HAP-1 (cell line): Measurements from ENCODE around the gene KCNMA1.

Experiments used
- DNase-seq, 2 experiments: peaks; one replicate each; pipeline ENCODE4 v3.0.0-alpha.2; 2016 to 2020; ENCODE audit warnings: low spot score in 2 of 2
- H3K27me3 ChIP-seq: fragments of 250-450 bp; sonication (Bioruptor Pico); 2 replicates; pipeline ENCODE4 v1.5.1; 2020; ENCODE audit warnings: low read depth, mild to moderate bottlenecking, moderate library complexity
- H3K36me3 ChIP-seq: fragments of 250-450 bp; sonication (Bioruptor Pico); replicated peaks from 2 replicates; pipeline ENCODE4 v1.5.1; 2020; ENCODE audit warnings: mild to moderate bottlenecking
- H3K4me1 ChIP-seq: fragments of 250-450 bp; sonication (Bioruptor Pico); 2 replicates; pipeline ENCODE4 v1.5.1; 2020; ENCODE audit warnings: mild to moderate bottlenecking
- H3K4me3 ChIP-seq: fragments of 250-450 bp; sonication (Bioruptor Pico); 2 replicates; pipeline ENCODE4 v1.5.1; 2020; ENCODE audit warnings: mild to moderate bottlenecking, moderate library complexity
- H3K9me3 ChIP-seq: fragments of 250-450 bp; sonication (Bioruptor Pico); 2 replicates; pipeline ENCODE4 v1.5.1; 2020; ENCODE audit warnings: mild to moderate bottlenecking, moderate library complexity
- in situ Hi-C: fragments of 300-500 bp; cut with MboI; formaldehyde crosslinking; loops from 3 replicates; pipeline ENCODE4 v1.14.3; 2020; ENCODE audit warnings: low sequenced_read_pairs, inconsistent platforms, mixed read lengths

The KCNMA1 gene

DNA sequence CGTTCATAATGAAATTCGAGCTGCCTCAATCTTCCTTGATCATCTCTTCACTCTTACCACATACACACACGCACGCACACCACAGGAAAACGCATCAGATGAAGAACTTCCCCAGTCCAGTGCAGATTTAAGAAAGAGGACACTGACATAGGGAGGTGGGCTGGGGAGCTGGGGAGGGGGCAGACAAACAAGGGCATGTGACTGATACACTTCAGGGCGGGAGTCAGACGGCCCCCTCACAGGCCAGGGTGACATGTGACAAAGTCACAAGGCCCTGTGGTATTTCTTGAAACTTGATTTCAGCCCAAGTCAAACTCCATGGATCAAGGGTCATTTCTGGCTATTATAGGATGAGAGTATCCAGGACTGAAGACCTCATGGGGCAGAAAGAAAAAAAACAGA lies 82.6 kb downstream of the KCNMA1 start:
- Histone ChIP-seq H3K9me3 (no peaks in the 10 kb centered on the region), H3K27me3 (no peaks in the 10 kb centered on the region), H3K4me1 (no peaks in the 10 kb centered on the region), H3K36me3 (no peaks in the 10 kb centered on the region), H3K4me3 (no peak overlapping the region)
- no peak for DNase-seq
- in situ Hi-C loops = no loop called here

DNA sequence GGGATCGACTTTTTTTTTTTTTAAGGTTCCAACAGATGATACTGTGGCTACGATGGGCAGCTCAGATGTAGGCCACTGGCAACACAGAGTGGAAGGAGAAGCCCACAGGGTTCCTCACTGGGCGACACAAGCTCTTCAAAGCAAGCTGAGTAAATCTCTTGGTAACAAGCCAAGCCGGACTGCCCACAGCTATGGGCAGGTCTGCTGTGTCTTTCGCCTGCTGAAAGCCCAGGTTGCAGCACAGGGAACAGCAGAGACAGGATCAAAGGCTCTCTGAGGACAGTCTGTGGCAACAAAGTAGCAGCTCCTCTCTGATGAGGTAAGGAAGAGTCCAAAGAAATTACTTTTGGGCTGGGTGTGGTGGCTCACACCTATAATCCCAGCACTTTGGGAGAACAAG lies 83.6 kb downstream of the KCNMA1 start:
- DNase-seq = no peak
- Histone ChIP-seq H3K36me3 (no peaks in the 10 kb centered on the region), H3K4me1 (no peaks in the 10 kb centered on the region), H3K4me3 (no peak overlapping the region), H3K27me3 (no peaks in the 10 kb centered on the region), H3K9me3 (no peaks in the 10 kb centered on the region)
- in situ Hi-C loops = no loop called here

DNA sequence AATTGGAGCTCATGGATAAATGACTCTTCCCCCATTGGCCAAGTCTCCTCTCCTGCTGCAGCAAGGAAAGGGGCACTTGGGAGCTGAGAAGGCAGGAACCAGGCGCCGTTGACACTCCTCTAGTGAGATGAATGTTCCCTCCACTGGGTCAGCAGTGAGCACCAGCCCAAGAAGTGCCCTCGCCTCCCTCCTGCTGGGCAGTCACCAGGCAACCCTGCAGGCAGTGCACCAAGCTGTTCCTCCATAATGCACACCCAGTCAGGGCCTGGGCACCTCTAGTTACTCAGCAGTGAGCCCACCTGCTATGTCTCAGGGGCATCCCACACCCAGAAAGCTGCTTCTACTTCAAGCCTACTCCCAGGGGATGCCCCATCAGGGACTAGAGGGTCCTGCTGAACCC lies 84.3 kb downstream of the KCNMA1 start:
- H3K4me3 ChIP-seq = no peak overlapping the region
- H3K4me1 ChIP-seq = no peaks in the 10 kb centered on the region
- DNase-seq = no peak
- in situ Hi-C loops = no loop called here
- no peaks in the 10 kb centered on the region for H3K27me3 ChIP-seq
- H3K36me3 ChIP-seq = no peaks in the 10 kb centered on the region
- H3K9me3 ChIP-seq = no peaks in the 10 kb centered on the region

DNA sequence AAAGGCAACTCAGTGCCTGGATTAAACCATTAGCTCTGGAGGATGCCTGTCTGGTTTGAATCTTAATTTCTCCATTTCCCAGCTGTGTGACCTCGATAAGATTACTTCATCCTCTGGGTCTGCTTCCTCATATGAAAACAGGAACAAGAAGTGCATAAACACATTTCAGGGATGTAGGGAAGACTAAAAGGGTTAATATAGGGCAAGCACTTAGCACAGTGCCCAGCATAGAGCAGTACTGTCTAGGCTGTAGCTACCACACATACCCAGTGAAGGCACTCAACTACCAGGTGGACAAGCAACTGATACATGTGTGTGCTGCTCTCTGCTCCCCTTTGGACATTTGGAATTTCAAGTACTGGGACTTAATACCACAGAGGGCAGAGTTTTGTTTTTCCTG lies 85.4 kb downstream of the KCNMA1 start:
- H3K4me1 ChIP-seq = no peaks in the 10 kb centered on the region
- no peak overlapping the region for H3K4me3 ChIP-seq
- H3K36me3 ChIP-seq = no peaks in the 10 kb centered on the region
- DNase-seq = no peak
- H3K27me3 ChIP-seq = no peaks in the 10 kb centered on the region
- no peaks in the 10 kb centered on the region for H3K9me3 ChIP-seq
- in situ Hi-C loops = no loop called here

DNA sequence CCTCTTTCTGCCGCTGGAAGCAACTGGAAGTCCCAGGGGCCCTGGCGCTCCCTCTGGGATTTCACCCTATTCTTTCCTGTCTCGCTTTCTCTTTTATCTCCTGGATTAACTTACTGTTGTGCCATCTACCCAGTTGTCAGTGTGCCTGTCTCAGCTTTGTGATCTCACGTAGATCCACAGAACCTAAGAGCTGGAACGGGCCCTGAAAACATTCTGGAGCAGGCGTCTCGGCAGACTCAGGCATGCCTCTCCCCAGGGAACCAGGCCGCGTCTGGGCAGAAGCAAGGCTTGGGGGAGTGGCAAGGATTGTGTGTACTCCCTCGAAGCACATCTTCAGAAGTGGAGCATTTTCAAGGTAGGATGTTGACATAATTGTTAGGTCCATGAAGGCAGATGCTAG lies 87.2 kb downstream of the KCNMA1 start:
- no peaks in the 10 kb centered on the region for H3K36me3 ChIP-seq
- in situ Hi-C loops = no loop called here
- no peak for DNase-seq
- H3K4me1 ChIP-seq = no peaks in the 10 kb centered on the region
- no peaks in the 10 kb centered on the region for H3K27me3 ChIP-seq
- no peak overlapping the region for H3K4me3 ChIP-seq
- no peaks in the 10 kb centered on the region for H3K9me3 ChIP-seq

DNA sequence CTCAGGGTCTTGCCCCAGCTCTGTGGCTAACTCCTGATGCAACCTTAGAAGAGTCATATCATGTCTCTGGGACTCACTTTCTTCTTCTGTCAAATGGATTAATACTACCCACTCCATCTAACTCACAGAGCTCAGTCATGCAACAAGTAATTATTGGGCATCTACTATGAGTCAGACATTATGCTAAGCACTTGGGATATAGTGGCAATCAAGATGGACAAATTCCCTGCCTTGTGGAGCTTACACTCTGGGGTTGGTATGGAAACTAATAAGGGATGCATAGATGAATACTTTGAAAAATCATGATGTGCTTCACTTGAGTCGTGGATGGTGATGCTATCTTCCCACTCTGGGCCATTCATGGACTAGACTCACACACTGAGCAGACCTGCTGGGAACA lies 88.9 kb downstream of the KCNMA1 start:
- in situ Hi-C loops = no loop called here
- no peaks in the 10 kb centered on the region for H3K4me1 ChIP-seq
- no peak overlapping the region for H3K4me3 ChIP-seq
- H3K27me3 ChIP-seq = no peaks in the 10 kb centered on the region
- H3K9me3 ChIP-seq = no peaks in the 10 kb centered on the region
- H3K36me3 ChIP-seq = no peaks in the 10 kb centered on the region
- DNase-seq = no peak

DNA sequence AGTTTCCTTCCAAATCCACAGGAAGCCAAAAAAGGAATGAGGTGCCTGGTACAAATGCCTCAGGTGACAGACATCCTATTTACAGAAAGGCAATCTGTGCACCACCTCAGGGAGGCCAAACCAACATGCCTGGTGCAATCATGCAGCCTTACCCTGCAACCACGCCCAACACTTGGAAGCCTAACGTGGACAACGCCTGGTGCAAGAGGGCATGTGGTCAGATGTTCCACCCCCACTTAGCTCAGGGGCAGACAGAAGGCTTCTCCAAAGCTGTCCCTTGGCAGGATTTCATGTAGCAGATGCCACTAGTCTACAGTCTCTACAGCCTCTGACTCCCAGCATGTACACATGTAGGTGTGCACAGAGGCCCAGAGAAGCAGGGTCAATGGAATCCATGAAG lies 89.5 kb downstream of the KCNMA1 start:
- no peak for DNase-seq
- Histone ChIP-seq H3K4me3 (no peak overlapping the region), H3K4me1 (no peaks in the 10 kb centered on the region), H3K36me3 (no peaks in the 10 kb centered on the region), H3K9me3 (no peaks in the 10 kb centered on the region), H3K27me3 (no peaks in the 10 kb centered on the region)
- in situ Hi-C loops = no loop called here

DNA sequence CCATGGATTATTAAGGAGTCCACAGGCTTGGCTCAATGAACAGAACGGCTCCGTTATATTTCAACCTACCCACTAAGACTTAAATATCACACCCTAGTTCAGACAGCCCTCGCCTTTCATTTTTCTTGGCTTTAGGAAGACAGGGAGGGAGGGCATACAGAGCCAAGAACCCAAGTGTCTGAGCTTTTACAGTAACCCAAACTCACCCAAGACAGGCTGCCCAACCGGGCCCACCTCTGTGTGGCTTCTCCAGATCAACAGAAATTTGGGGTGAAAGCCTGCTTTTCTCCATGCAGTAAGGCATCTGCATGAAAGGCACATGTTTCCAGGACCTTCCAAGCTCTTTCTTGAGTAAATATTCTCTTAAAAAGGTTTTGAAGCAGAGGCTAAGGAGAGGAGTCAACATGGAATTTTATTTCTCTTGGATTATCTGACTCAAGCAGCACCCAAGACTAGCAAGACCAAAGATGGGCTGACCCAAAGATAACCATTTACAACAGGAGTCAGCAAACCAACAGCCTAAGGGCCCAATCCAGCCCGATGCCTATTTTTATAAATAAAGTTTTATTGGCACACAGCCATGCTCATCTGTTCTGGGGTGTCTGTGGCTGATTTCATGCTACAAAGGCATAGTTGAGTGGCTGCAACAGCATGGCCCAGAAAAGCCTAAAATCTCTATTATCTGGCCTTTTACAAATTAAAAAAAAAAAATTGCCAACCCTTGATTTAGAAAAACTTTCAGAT lies 90.1 kb downstream of the KCNMA1 start:
- no peak for DNase-seq
- in situ Hi-C loops = no loop called here
- Histone ChIP-seq H3K9me3 (no peaks in the 10 kb centered on the region), H3K4me1 (no peaks in the 10 kb centered on the region), H3K27me3 (no peaks in the 10 kb centered on the region), H3K4me3 (no peak overlapping the region), H3K36me3 (no peaks in the 10 kb centered on the region)

DNA sequence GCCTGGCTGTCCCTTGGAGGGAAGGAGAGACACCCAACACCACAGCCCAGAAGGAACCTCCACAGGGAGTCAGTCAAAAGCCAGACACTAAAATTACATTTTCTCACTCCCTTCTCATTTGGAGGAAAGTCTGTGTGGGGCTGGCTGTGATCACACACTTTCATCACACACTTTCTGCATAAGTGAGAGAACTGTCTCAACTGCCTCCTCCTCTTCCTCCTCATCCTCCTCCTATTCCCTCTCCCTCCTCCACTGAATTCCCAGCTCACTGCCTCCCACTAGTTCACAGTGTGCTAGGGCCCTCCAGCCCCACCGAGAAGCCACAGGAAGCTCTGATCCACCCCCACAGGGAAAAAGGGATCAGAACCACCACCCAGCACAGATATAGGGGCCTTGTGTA lies 91.6 kb downstream of the KCNMA1 start:
- in situ Hi-C loops = no loop called here
- H3K4me3 ChIP-seq = no peak overlapping the region
- no peaks in the 10 kb centered on the region for H3K9me3 ChIP-seq
- no peak for DNase-seq
- no peaks in the 10 kb centered on the region for H3K4me1 ChIP-seq
- H3K27me3 ChIP-seq = no peaks in the 10 kb centered on the region
- H3K36me3 ChIP-seq = no peaks in the 10 kb centered on the region

DNA sequence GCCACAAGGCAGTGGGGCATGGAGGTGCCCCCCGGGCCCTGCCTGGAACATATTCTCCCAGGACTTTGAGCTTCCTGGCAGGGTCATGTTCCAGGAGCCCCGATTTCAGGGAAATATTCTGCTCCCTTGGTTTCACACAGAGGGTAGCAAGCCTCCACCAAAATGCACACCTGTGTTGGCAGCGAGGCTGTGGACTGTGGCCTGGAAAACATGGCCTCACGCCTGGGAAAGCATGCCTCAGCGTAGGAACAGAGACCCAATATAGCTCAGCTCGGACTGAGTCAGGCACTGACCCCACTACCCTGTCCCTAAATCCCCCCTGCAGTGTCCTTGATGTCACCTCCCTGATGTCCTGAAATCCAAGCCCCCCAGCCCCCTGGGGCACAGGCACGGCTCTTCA lies 92.0 kb downstream of the KCNMA1 start:
- in situ Hi-C loops = no loop called here
- DNase-seq = no peak
- Histone ChIP-seq H3K27me3 (no peaks in the 10 kb centered on the region), H3K36me3 (no peaks in the 10 kb centered on the region), H3K4me3 (no peak overlapping the region), H3K9me3 (no peaks in the 10 kb centered on the region), H3K4me1 (no peaks in the 10 kb centered on the region)

DNA sequence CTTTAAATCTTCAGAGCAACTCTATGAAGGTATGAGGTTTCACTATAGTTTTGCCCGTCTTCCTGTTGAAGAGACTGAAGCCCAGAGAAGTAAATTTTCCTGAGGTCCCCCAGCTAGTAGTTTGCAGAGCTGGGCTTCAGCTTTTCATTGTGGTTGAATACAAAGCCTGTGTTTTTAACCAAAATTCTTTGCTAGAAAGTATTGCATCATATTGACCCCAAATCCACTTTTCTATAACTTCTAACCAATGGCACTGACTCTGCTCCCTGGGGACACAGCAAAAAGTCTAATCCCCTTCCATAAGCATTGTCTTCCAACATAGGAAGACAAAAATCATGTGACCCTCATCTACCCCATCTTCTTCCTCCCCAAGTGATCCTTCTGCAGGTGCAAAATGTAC lies 93.0 kb downstream of the KCNMA1 start:
- H3K4me1 ChIP-seq = no peaks in the 10 kb centered on the region
- H3K4me3 ChIP-seq = no peak overlapping the region
- no peaks in the 10 kb centered on the region for H3K27me3 ChIP-seq
- no peaks in the 10 kb centered on the region for H3K9me3 ChIP-seq
- no peak for DNase-seq
- H3K36me3 ChIP-seq = no peaks in the 10 kb centered on the region
- in situ Hi-C loops = no loop called here

DNA sequence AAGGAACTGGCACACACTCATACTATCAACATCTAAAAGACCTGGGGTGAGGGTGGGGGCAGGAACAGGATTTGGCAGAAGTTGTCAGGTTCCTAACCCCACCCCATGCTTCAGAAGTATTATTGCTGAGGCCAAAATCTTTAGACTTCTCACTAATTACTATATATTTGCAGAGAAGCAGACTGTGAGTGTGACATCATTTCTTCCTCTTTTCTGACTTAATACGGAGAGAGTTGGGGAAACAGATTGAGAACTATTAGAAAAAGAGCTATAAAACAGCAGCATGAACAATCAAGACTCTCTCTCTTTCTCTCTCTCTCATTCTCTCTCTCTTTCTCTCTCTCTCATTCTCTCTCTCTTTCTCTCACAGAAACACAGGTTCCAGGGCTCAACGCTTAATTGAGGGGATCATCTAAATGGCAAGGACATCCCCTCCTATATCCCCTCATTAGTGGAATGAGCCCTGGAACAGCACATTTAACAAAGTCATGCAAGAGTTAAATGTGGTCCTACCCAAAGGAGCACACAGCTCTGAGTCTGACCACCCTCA lies 94.8 kb downstream of the KCNMA1 start:
- H3K4me1 ChIP-seq = no peaks in the 10 kb centered on the region
- H3K27me3 ChIP-seq = no peaks in the 10 kb centered on the region
- H3K4me3 ChIP-seq = no peak overlapping the region
- H3K36me3 ChIP-seq = no peaks in the 10 kb centered on the region
- DNase-seq = no peak
- in situ Hi-C loops = no loop called here
- H3K9me3 ChIP-seq = no peaks in the 10 kb centered on the region

DNA sequence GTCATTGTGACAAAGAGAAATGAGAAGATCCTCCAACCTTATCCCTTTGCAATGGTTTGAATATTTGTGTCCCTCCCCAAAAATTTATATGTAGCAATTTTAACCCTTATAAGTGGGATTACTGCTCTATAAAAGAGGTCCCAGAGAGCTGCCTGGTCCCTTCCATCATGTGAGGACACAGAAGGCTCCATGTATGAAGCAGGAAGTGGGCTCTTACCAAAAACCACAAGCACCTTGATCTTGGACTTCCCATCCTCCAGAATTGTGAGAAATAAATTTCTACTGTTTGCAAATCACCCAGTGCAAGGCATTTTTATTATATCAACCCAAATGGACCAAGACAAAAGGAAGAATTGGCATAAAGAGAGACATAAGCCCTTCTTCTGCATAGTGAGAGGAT lies 95.7 kb downstream of the KCNMA1 start:
- H3K27me3 ChIP-seq = no peaks in the 10 kb centered on the region
- in situ Hi-C loops = no loop called here

DNA sequence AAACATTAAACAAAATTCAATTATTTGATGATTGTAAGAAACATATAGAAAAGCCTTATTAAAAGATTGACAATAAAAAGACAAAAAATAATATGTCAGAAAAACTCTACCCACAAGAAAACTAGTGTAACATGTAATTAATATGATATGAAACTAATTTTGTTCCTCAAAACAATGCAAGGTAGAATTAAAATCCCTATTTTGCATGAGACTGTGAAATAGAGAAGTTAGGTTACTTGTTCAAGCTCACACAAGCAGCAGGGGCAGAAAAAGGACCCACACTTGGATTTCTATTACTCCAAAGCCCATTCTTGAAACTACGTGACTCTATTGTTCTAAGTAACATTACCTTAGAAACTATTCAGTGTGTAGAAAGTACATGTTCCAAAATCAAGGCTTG lies 96.4 kb downstream of the KCNMA1 start:
- Histone ChIP-seq H3K4me1 (no peaks in the 10 kb centered on the region), H3K4me3 (no peak overlapping the region), H3K36me3 (no peaks in the 10 kb centered on the region), H3K9me3 (no peaks in the 10 kb centered on the region), H3K27me3 (no peaks in the 10 kb centered on the region)
- no peak for DNase-seq
- in situ Hi-C loops = no loop called here

More for the DNA sequence above, 95.7 kb downstream of the KCNMA1 start:
- Histone ChIP-seq H3K36me3 (no peaks in the 10 kb centered on the region), H3K9me3 (no peaks in the 10 kb centered on the region), H3K4me3 (no peak overlapping the region), H3K4me1 (no peaks in the 10 kb centered on the region)
- no peak for DNase-seq
